GM23338 (cell line): ENCODE results near the gene OR6C68. TPM values are rescaled to one million over a fixed set of nuclear protein-coding genes. Genes with fewer than 3 reads are reported as not detected.
A peak's percentile ranks its signal among the peaks of the same experiment; 100 is the strongest.

ENCODE experiments used
- ATAC-seq: fragments of 200-7000 bp; cut with Tn5 transposase; 3 replicates; pipeline ENCODE4 v1.9.1; 2020
- DNase-seq: peaks from one replicate; pipeline ENCODE4 v3.0.0-alpha.2; 2015; ENCODE audit warnings: low spot score
- H2AFZ ChIP-seq: fragments of 200-600 bp; sonication (generic); 2 replicates; pipeline ENCODE4 v1.8.0; 2016; ENCODE audit warnings: antibody characterized with exemption, mild to moderate bottlenecking, moderate library complexity
- H3F3A ChIP-seq: fragments of 200-600 bp; sonication (generic); replicated peaks from 2 replicates; pipeline ENCODE4 v1.8.0; 2017; ENCODE audit warnings: antibody characterized with exemption, mixed run types, low read depth
- H3K27ac ChIP-seq: fragments of 200-600 bp; sonication (generic); 2 replicates; pipeline ENCODE4 v1.6.1; 2016; ENCODE audit warnings: low read depth
- H3K27me3 ChIP-seq: fragments of 200-600 bp; sonication (generic); 2 replicates; pipeline ENCODE4 v1.8.0; 2016; ENCODE audit warnings: mild to moderate bottlenecking, mixed run types, moderate library complexity; ENCODE audit not compliant: insufficient read depth
- H3K36me3 ChIP-seq: fragments of 200-600 bp; sonication (generic); 2 replicates; pipeline ENCODE4 v1.8.0; 2016; ENCODE audit warnings: mild to moderate bottlenecking; ENCODE audit not compliant: insufficient read depth
- H3K4me1 ChIP-seq: fragments of 200-600 bp; sonication (generic); 2 replicates; pipeline ENCODE4 v1.8.0; 2016; ENCODE audit warnings: mild to moderate bottlenecking, moderate library complexity; ENCODE audit not compliant: insufficient read depth
- H3K4me2 ChIP-seq: fragments of 200-600 bp; sonication (generic); 2 replicates; pipeline ENCODE4 v1.7.1; 2017; ENCODE audit warnings: mixed run types
- H3K4me3 ChIP-seq: fragments of 200-600 bp; sonication (generic); 2 replicates; pipeline ENCODE4 v1.6.1; 2016; ENCODE audit warnings: mixed run types
- H3K79me2 ChIP-seq: fragments of 200-600 bp; sonication (generic); replicated peaks from 2 replicates; pipeline ENCODE4 v1.8.0; 2017; ENCODE audit warnings: mild to moderate bottlenecking; ENCODE audit not compliant: insufficient read depth
- H3K9me2 ChIP-seq: fragments of 200-600 bp; sonication (generic); 2 replicates; pipeline ENCODE4 v1.8.0; 2017; ENCODE audit not compliant: insufficient read depth
- H4K20me1 ChIP-seq: fragments of 200-600 bp; sonication (generic); replicated peaks from 2 replicates; pipeline ENCODE4 v1.8.0; 2017; ENCODE audit warnings: mild to moderate bottlenecking; ENCODE audit not compliant: insufficient read depth
- H3K27ac Mint-ChIP-seq: 2 replicates; pipeline ENCODE4 v1.8.0; 2020; ENCODE audit warnings: inconsistent platforms, mild to moderate bottlenecking, moderate library complexity, mixed read lengths
- H3K27me3 Mint-ChIP-seq: 3 replicates; pipeline ENCODE4 v1.8.0; 2022; ENCODE audit warnings: low read depth, mild to moderate bottlenecking, moderate library complexity, mixed read lengths, inconsistent platforms; ENCODE audit not compliant: insufficient read depth, poor library complexity
- H3K36me3 Mint-ChIP-seq: 3 replicates; pipeline ENCODE4 v1.8.0; 2021; ENCODE audit warnings: low read depth, mild to moderate bottlenecking, inconsistent platforms, moderate library complexity, mixed read lengths
- H3K4me1 Mint-ChIP-seq: 3 replicates; pipeline ENCODE4 v1.8.0; 2020; ENCODE audit warnings: mild to moderate bottlenecking, inconsistent platforms, mixed read lengths
- H3K4me3 Mint-ChIP-seq: 3 replicates; pipeline ENCODE4 v1.8.0; 2021; ENCODE audit warnings: moderate library complexity, mild to moderate bottlenecking, inconsistent platforms, mixed read lengths
- H3K9me3 Mint-ChIP-seq: 3 replicates; pipeline ENCODE4 v1.8.0; 2020; ENCODE audit warnings: moderate library complexity, mild to moderate bottlenecking, inconsistent platforms, mixed read lengths
- EZH2 ChIP-seq: fragments of 200-600 bp; sonication (generic); IDR thresholded peaks from one replicate; pipeline ENCODE4 v1.8.0; 2017; ENCODE audit warnings: antibody characterized with exemption, mild to moderate bottlenecking, low read depth; ENCODE audit not compliant: unreplicated experiment
- EZH2phosphoT487 ChIP-seq: fragments of 200-600 bp; sonication (generic); IDR thresholded peaks from one replicate; pipeline ENCODE4 v1.8.1; 2018; ENCODE audit warnings: antibody characterized with exemption; ENCODE audit not compliant: unreplicated experiment
- POLR2AphosphoS5 ChIP-seq: IDR thresholded peaks from 2 replicates; pipeline ENCODE4 v1.6.1; 2016; ENCODE audit warnings: antibody characterized with exemption, low read depth
- ZNF331 ChIP-seq: fragments of 250-450 bp; sonication (Bioruptor Pico); IDR thresholded peaks from 2 replicates; pipeline ENCODE4 v1.5.0; 2020; ENCODE audit warnings: low read depth, mild to moderate bottlenecking, moderate library complexity
- ZNF462 ChIP-seq: fragments of 250-450 bp; sonication (Bioruptor Pico); IDR thresholded peaks from 2 replicates; pipeline ENCODE4 v1.5.0; 2020; ENCODE audit warnings: mild to moderate bottlenecking, moderate library complexity
- polyA plus RNA-seq: library from polyadenylated mRNA; unstranded; fragments of >200 nt; fragmentation: Nextera tagmentation; extraction: Ambion mirVana; gene quantifications from 2 replicates; pipeline ENCODE4 v1.2.1, GENCODE V29; 2016
- total RNA-seq: library from RNA; depleted of rRNA; stranded (reverse); fragments of >200 nt; shearing (Covaris generic); gene quantifications from 2 replicates; pipeline ENCODE4 v1.2.3, GENCODE V29; 2014

The OR6C68 gene
- total and polyA plus RNA-seq, 2 experiments from 2014 or later, result not detected

DNA sequence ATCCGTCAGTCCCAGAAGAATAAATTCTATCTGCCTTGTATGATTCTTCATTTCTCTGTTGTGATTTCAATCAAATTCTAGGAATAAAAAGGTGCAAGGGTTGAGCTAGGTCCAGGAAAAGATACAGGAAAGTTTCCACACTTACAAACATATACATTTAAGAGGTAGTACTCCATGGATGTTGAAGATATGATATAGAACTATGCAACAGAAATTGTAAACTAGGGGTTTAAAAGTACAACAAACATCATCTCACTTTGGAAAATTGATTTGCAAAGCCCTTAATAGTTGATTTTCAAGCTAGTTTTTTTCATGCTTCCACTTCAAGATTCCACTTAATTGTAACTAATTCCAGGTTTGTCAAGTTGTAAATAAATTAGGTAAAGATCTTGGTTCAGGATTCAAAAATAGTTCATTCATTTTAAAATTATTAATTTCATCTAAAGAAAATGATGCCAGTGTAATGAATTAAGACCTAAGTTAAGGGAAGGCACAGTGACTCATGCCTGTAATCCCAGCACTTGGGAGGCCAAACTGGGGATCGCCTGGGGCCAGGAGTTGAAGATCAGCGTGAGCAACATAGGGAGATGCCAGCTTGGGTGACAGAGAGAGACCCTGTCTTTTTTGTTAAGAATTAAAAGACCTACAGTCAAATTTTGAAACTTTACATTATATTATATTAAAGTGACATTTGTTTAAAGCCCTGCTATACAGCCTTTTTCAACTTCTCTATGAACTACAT lies 21.9 kb upstream of the OR6C68 start, which contains the start of gene OR6C70:
TSS of gene OR6C70 (minus strand) at position 51 of the 742 bp plus-strand sequence. CDS start at position 51, 0 bp downstream.
- Histone ChIP-seq H3K27ac (no peak within 1 kb of the TSS), H4K20me1 (no peaks in the 10 kb centered on the region), H3K27me3 (no peaks in the 10 kb centered on the region), H3K4me2 (no peak within 1 kb of the TSS), H3K4me1 (peaks cover 7% of the 10 kb centered on the region; the same call in 1 of the 2 replicates), H3K9me2 (no peaks in the 10 kb centered on the region), H3K79me2 (no peaks in the 10 kb centered on the region), H3K36me3 (no peaks in the 10 kb centered on the region), H2AFZ (peak within 1 kb of the TSS; percentile 44; the same call in 1 of the 2 replicates), H3F3A (no peaks in the 10 kb centered on the region), H3K4me3 (no peak within 1 kb of the TSS)
- Mint-ChIP-seq H3K36me3 (no peaks in the 10 kb centered on the region), H3K4me3 (no peak within 1 kb of the TSS), H3K27ac (0 out of 2 replicates have a peak within 1 kb of the TSS, but pooled peaks have one; percentile 45), H3K4me1 (peaks cover 13% of the 10 kb centered on the region; the same call in 2 of the 3 replicates), H3K27me3 (no peaks in the 10 kb centered on the region), H3K9me3 (no peaks in the 10 kb centered on the region)
- ATAC-seq, result peak; percentile 35; the same call in 1 of the 3 replicates
- TF ChIP-seq ZNF331 (no peak), ZNF462 (CRISPR knock-in tag) (no peak), EZH2 (no peak), POLR2AphosphoS5 (no peak), EZH2phosphoT487 (no peak)
- peak; percentile 6 for DNase-seq
